Measurements from ENCODE around the gene FOXL1.

FOXL1 gene

DNA sequence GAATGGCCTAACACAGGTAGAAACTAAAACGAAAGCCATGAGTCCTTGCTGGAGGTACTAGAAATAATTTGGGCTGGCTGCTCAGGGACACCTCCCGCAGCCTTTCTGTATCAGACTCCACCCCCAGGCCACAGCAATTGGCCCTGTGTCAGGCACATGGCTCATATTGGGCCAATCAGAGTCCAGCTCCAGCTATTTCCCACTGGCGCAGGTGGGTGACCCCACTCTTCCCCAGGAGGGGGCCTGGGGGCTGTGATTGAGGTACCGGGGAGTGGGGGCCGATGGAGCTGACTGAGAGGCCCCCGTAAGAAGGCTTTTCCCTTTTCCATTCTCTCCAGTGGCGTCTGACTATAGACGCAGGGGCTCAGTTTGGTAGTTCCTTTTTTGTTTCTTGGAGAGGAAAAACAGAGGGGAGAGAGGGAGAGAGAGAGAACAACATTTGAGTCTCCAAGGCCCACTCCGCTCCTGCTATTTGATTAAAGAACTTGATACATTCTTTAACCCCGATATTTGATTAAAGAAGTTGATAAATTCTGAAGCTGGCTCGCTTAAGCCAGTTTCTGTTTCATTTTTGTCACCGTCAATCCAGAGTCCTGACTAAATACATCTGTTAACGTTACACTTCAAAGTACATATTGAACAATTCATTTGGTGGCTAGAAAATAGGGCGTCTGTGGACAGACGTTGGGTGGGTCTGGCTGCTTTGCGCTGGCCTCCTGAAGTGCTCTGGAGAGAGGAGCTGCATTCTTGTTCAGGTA lies 26.3 kb downstream of the FOXL1 start:
- DNase-seq (ENCODE audit: low read depth in 2 of 2) = peak in 1 of 2 donors; percentile 11

DNA sequence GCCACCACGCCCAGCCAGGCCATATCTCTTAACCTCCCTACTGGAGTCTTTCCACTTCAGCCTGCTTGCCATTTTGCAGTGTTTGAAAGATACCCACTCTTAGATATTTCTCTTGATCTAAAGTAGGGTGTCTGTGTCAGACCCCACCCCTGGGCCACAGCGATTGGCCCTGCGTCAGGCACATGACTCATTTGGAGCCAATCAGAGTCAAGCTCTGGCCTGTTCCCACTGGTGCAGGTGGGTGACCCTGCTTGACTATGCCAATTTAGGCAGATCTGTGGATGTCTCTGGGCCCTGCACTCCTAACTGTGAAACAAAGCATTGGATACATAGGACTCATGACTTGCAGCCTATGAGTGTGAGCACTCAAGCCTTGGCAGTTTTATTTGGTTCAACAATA lies 27.6 kb downstream of the FOXL1 start:
- DNase-seq (ENCODE audit: low read depth in 2 of 2) = no peak

DNA sequence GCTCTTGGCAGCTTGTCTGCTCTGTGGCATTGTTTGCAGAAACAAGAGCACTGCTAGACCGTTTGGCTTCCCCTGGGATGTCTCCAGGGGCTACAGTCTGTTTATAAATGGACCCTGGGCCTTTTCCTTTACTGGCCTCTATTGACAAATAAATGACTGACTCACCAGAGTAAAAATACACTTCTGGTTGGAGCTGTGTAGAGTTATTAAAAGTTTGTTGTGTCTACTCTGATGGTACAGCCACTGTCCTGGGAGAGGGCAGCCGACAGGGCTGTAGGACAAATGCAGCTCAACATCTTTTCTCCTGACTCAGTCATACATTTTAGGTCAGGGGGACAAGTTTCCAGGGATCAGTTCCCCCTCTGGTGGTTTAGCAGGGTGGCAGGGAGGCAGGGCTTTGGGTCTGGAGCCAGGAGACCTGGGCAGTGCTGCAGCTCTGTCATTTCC lies 30.0 kb downstream of the FOXL1 start:
- no peak for DNase-seq (ENCODE audit: low read depth in 2 of 2)

DNA sequence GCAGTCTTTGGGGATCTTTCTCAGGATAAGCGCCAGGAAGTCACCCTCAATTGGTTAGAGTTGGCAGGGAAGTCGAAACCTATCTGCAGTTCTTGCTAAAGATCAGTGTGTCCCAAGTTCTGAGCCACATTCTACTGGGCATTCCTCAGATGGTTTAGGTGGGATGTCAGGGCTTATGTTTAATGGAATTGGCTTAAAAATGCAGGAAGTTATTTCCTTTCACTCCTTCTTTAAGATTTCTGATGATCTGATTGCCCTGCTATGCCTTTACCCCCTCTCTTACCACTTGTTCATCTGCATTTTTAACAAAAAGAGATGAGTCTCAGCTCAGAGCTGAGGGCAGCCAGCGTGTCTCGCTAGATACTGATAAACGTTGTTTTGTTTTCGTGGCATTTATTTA lies 30.8 kb downstream of the FOXL1 start:
- no peak for DNase-seq (ENCODE audit: low read depth in 2 of 2)

DNA sequence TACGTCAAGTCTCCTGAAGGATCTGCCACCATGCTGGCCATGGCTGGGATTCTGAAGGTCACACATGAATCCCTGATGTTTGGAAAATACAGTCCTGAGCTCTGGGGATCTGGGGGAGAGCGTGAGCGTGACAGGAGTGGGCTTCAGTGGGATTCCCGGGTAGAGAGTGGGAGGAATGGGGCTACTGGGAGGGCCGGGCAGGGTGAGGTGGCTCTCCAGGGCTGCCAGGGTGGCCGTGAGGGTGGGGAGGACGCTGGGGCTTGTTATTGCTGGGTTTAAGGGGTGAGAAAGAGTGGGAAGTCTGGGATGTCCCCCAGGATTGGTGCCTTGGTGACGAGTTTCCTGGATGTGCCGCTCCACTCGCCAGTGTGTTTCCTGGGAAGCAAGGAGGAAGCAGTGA lies 31.3 kb downstream of the FOXL1 start:
- DNase-seq (ENCODE audit: low read depth in 2 of 2) = no peak

DNA sequence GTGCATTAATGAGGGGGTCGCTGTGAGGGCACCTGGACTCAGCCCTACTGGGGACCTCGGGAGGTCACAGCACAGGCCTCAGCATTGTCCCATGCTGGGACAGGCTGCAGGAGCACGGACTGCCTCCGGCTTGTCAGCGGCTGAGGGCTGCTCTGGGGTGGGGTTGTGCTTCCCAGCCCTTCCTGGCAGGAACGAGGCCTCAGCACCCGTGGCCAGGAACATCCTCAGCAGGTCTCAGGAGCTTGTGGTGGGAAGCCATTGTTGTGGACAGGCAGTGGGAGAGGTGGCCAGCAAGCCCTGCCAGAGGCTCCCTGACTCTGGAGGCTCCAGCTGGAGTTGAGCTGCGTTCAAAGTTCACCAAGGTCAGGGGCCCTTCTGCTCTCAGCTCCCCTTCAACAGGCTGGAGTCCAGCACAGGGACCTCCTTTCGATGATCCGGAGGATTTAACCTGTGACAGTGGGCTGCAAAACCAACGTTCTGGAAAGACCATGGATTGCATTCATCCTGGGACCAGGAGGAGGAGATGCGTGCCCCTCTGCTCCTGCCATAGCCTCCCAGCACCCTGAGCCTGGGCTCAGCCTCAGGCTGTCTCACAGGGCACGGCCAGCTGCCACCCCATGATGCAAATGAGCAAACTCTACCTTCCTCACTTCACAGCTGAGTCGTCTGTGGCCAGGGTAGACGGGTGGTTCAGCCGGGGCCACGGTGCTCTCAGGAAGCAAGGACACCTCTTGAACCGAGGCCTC lies 32.6 kb downstream of the FOXL1 start:
- DNase-seq (ENCODE audit: low read depth in 2 of 2) = no peak

DNA sequence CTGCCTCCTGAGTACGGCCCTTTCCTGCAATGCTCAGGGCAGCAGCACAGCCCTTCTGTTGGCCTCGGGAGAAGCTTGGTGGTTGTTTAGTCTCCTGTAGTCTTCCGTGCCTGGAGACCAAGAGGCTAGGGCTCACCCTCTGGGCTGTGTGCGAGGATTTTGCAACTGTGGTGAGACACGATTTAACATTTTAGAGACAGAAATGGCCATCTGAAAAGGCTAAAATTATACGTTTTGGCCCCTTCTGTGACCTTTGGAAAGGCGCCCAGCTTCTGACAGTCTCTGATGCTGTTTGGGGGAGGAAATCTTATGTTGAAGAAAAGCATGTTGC lies 33.1 kb downstream of the FOXL1 start:
- no peak for DNase-seq (ENCODE audit: low read depth in 2 of 2)

DNA sequence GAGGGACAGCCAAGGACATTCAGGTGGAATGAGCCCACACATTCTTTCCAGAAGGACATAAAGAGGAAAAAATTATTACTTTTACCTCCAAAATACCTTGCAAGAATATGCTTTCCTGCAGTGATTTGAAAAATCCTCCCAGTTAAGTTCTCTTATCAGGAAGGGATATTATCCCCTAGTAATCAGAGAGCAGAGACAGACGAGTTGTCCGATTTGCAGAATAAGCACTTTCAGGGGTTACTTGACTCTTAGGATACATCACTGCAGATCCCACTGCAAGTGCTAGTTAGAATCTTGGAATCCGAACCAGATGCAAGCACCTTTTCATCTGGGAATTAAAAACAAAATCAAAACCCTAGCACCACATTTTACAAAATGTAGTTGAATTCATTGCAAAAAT lies 33.6 kb downstream of the FOXL1 start:
- DNase-seq (ENCODE audit: low read depth in 2 of 2) = no peak

DNA sequence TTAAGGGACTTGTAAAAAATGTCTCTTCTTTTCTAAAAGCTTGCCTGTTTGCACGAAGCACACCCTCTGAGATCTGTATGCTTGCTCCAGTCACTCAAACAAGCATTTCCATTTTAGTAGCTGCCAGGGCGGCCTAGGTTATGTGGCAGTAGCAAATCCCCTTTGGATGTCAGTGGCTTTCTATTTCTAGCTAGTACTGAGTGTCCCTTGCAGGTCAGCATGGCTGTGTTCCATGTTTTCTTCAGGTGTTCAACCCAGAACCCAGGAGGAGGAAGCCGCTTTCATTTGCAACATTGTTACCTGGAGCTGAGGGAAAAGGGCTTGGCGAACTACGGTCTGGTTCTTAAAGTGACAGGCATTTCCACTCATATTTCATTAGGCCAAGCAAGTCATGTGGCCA lies 36.4 kb downstream of the FOXL1 start:
- no peak for DNase-seq (ENCODE audit: low read depth in 2 of 2)

DNA sequence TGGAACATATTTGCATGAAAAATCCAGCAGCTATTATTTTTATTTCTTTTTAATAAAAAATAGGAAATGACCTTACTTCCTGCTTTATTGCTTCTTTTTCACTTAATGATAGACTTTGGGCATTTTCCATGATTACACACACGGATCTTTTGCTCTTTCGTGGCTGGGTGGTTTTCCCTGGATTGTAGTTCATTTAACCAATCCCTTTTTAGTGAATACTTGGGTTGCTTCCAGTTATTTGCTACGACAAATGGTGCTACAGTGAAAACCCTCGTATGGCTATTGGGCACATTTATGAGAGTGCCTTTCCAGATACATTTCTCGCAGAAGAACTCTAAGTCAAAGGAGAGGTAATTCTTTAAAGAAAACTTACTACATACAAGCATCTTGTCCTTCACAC lies 38.6 kb downstream of the FOXL1 start:
- DNase-seq (ENCODE audit: low read depth in 2 of 2) = no peak

DNA sequence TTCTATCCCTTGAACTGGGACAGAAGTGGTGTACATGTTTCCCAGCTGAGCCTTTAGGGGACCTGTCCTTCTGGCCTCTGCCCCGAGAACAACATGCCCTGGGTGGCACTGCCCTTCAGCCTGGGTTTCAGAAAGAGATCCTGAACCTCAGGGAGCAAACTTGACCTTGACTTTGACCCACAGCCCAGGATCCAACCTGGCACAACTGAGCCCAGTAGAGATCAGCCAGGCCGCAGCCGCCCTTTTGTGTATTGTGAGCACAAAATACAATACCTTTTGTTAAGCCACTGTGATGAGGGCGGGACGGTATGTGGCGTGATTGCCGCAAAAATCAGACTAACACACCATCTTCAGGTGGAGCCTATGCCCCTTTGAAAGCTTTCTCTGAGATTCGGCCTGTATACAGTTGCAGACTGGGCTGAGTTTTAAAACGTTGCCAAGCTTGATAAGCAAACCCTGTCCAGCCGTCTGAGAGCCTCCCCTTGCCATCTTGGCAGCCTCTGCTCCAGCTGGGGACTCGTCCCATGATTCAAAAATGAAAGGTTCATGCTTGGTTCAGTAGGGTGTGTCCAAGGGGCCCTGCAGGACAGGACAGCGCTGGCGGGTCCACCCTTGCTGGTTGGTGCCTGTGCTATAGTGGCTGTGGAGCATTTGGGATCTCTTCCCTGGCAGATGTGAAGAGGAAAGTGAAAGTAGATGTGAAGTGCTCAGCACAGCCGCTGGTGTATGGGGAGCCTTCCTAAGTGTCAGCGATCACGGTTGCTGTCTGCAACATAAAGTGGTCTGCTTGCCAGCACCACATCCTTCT lies 40.3 kb downstream of the FOXL1 start:
- no peak for DNase-seq (ENCODE audit: low read depth in 2 of 2)

DNA sequence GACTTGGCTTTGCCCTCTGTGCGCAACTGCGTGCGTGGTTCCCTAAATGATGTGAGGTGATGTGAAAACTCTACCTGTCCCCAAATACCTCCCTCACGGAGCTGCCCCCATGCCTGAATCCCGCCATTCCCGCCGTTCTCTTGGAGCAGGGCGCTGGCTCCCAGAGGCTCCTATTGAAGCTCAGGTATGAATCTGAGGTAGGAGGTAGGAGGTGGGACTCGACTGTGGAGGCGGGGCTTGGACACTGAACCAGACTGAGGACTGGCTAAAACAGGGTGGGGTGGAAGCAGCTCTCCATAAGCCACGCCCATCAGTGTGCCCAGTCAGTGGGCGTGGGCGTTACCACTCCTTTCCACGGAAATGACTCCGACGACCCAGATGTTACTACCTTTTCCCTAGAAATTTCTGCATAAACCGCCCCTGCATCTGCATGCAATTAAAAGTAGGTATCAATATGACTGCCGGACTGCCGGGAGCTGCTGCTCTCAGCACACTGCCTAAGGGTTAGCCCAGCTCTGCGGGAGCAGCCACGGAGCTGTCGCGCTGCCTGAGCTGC lies 41.0 kb downstream of the FOXL1 start:
- no peak for DNase-seq (ENCODE audit: low read depth in 2 of 2)

DNA sequence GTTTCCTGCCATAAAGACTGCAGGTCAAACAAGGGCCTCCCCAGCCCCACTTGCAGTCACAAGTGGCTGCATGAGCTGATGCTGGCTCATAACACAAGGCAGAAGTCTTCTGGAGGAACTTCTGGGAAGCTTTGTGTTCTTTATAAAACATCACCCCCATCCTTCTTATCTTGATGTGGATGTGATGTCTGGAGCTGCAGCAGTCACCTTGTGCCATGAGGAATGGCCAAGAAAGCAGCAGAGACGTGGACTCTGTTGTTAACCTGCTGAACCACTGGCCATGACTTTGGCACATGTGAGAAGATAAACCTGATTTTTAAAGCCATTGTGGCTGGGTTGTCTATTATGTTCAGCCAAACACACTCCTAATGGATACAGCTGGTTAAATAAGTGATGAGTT lies 41.8 kb downstream of the FOXL1 start:
- DNase-seq (ENCODE audit: low read depth in 2 of 2) = no peak

DNA sequence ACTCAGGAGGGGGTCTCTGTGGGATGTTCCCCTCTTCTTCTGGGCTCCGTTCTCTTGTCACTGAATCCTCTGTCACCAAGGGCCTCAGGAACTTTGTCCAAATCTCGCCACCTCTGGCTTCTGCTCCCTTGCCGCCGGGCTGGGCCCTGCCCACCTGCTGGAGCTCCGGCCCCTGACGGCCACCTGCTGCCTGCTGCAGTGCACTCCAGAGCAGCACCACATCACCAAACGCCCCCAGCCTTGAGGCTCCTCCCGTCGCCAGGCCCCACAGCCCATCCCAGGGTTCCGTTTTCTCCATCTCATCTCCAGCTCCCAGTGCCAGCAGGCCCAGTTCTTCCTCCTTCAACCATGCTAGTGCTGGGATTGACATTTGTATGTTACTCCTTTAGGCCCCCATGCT lies 43.6 kb downstream of the FOXL1 start:
- no peak for DNase-seq (ENCODE audit: low read depth in 2 of 2)

DNA sequence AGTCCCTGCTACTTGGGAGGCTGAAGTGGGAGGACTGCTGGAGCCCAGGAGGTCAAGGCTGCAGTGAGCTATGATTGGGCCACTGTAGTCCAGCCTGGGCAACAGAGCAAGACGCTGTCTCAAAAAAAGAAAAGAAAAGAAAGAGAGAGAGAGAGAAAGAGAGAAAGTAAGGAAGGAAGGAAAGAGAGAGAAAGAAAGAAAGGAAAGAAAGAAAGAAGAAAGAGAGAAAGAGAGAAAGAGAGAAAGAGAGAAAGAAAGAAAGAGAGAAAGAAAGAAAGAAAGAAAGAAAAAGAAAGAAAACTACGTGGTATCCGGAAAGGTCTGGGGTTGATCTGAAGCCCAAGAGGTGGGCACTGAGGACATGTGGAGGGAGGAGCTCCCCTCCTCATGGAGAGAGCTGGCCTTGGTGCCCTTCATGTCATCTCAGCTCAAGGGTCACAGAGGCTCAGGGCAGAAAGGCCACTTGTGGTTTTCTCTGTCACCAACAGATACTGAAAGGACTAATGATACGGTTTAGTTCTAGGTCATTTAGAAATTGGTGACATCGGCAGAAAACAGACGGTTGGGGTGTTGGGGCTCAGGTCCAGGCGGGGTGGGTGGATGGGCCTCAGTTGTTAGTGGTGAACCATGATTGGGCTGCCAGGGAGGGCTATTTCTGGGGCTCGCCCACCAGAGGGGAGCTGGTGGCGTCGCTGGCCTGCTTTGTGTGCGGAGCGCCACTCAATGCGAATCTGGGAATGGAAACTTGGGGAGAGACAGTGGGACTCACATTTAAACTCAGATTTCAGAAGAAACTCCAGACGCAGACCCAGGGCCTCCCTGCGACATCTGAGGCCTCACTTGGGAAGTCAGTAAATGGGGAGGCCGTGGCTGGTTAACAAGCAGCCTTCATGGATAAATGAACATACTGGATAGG lies 44.6 kb downstream of the FOXL1 start:
- DNase-seq (ENCODE audit: low read depth in 2 of 2) = no peak

DNA sequence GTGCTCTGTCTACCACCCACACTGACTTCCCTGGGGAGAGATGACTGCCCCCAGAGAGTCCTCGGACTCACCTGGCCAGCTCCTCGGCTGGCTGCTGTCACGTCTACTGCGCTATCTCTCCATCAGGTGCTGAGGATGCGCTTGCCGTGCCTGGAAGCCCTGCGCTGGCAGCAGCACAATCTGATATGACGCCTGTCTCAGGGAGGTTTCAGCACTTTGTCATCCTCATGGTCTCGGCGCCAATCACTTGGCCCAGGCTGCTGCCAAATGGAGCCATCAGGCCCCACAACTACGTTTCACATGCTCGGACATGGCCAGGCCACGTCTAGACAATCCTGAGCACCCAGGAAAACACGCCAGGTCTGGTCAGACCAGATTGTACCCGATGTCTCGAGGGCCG lies 46.7 kb downstream of the FOXL1 start:
- DNase-seq (ENCODE audit: low read depth in 2 of 2) = no peak

DNA sequence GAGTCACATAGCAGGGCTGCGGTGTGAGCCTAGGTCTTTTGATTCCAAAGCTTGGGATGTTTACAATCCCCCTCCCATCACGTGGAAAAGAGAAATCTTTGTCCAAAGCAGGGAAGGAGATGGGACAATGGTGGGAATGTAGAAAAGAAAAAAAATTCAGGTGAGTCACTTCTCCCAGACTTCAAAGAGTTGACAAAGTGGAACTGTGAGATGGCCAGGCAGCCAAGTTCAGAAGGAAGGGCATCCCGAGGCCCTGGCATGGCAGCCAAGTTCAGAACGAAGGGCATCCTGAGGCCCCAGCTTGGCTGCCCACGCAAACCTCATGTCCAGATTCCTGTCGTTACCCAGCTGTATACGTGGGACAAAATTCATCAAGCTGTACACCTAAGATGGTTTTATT lies 47.5 kb downstream of the FOXL1 start:
- DNase-seq (ENCODE audit: low read depth in 2 of 2) = no peak

DNA sequence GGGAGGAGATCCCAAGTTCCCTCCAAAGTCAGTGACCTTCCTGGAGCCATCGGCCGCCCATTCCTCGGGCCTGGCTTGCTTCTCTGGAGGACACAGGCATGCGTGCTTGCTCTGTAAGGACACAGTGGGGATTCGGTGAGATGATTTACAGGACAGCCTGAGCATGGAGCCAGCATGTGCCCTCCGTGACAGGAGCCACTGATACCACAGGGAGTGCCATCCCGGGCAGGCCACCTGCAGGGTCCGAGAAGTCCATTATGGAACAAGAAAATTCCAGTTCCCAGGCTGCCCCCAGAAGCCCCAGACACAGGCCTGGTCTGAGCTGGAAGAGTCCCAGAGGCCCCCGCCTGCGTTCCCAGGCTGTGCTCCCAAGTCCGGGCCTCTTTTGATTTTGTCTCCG lies 47.9 kb downstream of the FOXL1 start:
- no peak for DNase-seq (ENCODE audit: low read depth in 2 of 2)

DNA sequence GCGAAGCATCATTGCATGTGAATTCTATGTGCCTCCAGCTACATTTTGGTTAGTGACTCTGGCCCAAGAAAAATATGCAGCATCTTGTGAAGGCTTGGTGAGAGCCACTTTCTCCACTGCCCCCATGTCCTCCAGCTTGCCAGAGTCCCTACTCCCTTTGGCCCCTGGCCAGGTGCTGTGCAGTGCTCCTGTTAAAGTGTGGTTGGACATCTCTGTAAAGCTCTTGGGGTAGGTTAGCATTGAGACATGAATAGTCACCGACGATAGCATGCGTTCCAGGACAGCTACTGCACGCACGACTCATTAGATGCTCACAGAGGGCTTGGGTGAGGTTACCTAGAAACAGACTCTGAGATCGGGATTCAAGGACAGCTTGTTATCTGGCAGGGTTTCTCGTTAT lies 48.6 kb downstream of the FOXL1 start:
- DNase-seq (ENCODE audit: low read depth in 2 of 2) = no peak

DNA sequence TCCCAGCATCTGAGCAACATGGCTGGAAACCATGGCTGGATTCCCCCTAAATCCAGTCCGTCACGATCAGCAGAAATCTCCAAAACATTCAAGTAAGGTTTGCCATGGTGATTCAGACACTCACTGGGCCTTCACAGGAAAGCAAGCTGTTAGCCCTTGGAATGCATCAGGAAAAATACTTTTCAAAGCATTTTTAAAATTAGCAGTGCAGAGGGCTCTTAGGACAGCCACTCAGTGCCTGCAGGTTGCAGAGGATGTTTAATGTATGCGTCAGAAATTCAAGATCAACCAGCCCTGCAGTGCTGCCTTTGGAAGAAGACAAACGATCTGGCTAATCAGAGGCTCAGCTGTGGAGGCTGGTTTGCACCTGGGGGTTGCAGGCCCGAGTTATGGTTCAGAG lies 50.3 kb downstream of the FOXL1 start:
- no peak for DNase-seq (ENCODE audit: low read depth in 2 of 2)

DNA sequence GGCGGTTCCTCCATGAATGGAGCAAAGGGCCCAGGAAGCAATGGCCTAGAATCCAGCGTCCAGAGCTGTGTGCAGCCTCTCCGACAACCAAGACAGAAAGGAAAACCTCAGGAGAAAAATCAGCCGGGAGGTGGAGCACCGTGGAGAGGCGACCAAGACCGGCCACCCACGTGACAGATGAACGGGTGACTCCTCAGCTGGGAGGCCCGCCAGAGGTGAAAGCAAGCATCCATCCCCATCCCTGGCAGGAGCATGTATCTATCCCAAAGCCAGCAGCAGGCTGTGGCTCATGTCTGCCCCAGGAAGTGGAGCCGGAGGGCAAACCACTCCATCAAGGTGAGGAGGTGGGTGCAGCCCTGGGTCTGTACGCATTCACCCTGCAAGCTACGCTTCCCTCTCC lies 52.1 kb downstream of the FOXL1 start:
- no peak for DNase-seq (ENCODE audit: low read depth in 2 of 2)
